Dermis microvascular lymphatic vessel endothelial cell (primary cell): ENCODE results near the gene CCHCR1. TPM values are rescaled to one million over a fixed set of nuclear protein-coding genes. Genes with fewer than 3 reads are reported as not detected.
"Not testable (repeated sequence)": the region's sequence is repeated elsewhere in the genome, so short reads cannot be mapped to it uniquely, and the experiment has no call there.

Source experiments
- DNase-seq, 2 donors: peaks; one replicate each; pipeline versions ENCODE4 v3.0.0 to v3.0.0-alpha.2; 2010; ENCODE audit warnings: low read depth in 2 of 2
- total RNA-seq: library from RNA; depleted of rRNA; stranded (reverse); fragments of >200 nt; gene quantifications from 2 replicates; pipeline ENCODE4 v1.2.1, GENCODE V29; 2014

The CCHCR1 gene
- 11.1 and 11.8 TPM in 2 replicates for total RNA-seq

DNA sequence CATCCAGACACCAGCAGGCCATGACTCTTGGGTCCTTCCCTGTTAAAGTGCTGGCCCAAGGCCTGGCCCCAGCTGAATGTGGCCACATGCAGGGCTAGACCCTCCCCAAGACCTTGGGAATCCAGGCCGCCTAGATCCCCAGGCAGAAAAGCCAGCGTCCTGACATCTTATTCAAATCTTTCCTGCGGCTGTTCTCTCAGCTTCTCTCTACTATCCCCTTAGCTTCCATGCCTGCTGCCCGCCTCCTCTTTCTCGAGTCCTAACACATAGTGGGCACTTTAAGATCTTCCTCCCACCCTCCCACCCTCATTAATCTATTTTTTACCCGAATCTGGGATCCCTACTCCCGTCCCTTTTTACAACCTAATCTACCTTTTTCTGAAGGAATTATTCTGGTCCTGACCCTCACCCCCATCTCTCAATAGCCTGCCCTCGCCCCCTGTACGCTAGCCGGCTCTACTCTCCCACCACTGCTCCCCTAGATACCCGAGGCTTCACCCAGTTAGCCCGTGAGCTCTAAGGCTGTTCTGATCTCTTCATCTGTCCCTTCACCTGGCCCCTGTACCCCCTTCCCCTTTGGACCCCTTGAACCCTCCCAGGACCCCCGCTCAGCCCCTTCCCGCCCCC, at the start of gene CCHCR1:
Gene CCHCR1, minus strand, starts transcription at position 290 of the 627 bp plus-strand sequence. Its CDS starts 202 bp downstream, at position 88.
- DNase-seq: no peak

DNA sequence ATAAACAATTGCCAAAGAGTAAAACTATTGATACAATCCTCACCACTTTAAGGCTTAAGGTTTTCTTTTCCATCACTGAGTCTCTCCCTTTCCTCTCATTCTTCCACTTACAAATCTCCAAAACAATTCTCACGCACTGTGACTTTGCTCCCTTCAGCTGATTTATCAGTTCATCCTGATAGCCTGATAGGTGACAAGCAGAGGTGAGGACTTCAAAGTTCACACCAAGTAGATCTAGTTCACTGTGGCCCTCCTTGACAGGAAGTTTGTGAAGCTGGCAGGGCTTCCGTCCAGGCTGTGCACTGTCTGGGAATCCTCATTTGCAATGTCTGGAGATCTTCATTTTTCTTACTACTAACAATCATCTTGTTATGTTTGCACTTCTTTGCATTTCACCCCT, 48.0 kb upstream of the CCHCR1 start:
- DNase-seq: no peak

DNA sequence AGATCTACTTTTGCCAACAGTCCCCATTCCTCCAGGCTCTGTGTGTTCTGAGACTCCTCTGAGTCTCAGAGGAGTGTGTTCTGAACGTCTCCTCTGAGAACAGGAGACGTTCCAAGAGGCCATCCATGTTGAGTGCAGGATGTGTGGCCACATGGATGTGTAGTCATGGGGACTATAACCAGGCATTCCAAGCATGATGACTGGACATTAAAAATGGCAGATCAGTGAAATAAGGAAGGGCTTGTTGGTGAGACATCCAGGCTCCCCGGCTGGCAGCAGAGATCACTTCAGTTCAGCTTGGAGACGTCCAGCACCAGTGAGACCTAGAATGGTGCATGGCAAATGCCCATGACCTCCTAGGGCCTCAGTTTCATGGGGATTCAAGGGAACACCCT, 47.1 kb upstream of the CCHCR1 start:
- no peak for DNase-seq

DNA sequence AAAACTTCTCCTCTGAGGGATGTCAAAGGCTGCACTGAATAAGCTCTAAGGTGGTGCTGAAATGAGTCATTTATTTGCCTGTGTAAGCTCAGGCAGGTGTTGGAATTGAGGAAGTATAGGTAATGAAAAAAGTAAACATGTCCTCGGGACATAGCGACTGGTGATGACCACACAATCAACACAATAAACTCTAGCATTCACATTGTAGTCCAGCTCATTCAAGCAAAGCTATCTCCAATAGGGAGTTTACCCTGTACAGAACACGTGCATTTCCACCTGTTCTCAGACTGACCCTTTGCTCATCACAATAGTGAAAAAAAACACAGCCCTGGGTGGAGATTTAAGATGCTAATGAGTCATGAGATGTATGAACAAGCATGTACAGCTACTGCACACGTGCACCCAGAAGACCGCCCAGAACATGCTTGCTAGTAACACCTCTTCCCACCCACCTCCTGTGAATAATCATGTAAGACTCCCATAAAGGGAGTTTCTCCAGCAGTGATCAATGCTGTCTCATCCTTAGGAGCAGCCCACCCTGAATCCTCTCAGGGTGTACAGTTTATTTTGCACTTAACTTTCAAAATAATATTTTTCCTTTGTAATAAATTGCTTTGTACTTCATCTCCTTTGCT, 45.9 kb upstream of the CCHCR1 start:
- peak; percentile 34 to 72 for DNase-seq

GRCh38 chr6:31202259-31203166, 44.9 kb upstream of the CCHCR1 start:
- DNase-seq: peak in 1 of 2 donors; percentile 24

DNA sequence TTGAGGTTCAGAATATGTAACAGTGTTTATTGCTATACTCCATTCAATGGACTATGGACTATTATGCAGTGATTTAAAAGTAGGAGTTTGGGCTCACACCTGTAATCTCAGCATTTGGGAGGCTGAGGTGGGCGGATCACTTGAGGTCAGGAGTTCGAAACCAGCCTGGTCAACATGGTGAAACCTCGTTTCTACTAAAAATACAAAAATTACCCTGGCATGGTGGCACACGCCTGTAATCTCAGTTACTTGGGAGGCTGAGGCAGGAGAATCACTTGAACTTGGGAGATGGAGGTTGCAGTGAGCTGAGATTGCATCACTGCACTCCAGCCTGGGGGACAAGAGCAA, 41.5 kb upstream of the CCHCR1 start:
- not testable (repeated sequence) for DNase-seq

GRCh38 chr6:31197559-31198305, 40.1 kb upstream of the CCHCR1 start:
- peak; percentile 82 to 85 for DNase-seq

- DNase-seq: not testable (repeated sequence)
These were observed 38.8 kb upstream of the CCHCR1 start for GRCh38 chr6:31196251-31197022.

GRCh38 chr6:31195308-31195979, 37.8 kb upstream of the CCHCR1 start:
- DNase-seq: not testable (repeated sequence)

DNA sequence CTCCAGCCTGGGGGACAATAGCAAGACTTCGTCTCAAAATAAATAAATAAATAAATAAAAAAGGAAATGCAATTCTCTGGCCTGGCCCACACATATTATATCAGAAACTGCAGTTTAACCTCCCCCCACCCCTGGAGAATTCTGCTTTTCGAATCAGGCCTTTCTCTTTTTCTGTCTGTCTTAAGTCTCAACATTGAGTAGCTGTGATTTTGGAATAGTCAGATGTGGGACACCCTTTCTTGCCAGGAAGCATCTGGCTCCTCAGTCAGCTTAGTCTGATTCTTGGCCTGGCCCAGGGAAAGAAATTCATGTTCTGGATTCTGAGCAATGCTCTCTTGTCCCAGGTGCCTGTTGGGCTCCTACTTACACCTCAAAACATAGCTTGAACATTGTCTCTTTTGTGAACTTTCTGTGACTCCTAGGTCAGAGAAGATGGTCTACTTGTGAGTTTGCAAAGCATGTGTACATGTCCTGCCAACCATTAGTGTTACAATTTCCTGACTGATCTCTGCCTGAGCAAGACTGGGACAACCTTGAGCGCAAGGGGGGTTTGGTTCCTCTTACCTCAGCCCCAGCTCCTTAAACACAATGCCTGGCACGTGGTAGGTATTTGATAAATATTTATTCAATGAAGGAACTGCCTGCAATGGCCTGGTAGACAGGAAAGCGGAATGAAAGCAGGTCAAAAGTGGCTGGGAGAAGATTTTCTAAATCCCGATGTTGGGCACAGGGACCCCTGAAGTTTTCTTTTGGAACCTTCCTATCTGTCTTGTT, 36.6 kb upstream of the CCHCR1 start:
- DNase-seq: no peak

DNA sequence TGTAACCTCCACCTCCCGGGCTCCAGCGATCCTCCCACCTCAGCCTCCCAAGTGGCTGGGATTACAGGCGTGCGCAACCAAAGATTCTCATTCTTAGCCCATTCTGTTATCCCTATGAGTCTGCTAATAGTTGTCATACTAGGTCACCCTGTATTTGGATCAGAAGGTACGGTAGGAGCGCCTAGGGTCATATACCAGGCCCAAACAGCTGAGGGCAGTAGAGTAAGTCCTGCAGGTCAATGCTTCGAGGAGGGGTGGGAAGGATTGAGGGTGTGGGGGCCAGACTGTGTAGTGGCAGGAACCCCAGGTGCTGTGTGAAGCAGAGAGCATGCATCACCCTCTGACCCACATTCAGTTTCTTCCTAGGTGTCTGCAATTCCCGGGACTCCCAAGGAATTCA, 35.6 kb upstream of the CCHCR1 start:
- DNase-seq: no peak

GRCh38 chr6:31192431-31193105, 35.0 kb upstream of the CCHCR1 start:
- DNase-seq: peak; percentile 74 to 79

DNA sequence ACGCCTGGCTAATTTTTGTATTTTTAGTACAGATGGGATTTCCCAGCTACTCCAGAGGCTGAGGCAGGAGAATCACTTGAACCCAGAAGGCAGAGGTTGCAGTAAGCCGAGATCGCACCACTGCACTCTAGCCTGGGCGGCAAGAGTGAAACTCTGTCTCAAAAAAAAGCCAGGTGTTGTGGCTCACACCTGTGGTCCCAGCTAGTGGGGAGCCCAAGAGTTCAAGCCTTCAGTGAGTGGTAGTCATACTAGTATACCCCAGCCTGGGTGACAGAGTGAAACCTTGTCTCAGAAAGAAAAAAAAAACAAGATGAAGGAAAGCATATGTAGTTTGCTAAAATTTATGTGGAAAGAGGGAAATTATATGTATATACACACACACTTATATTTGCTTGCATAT, 32.9 kb upstream of the CCHCR1 start:
- DNase-seq: no peak

GRCh38 chr6:31189223-31189622, 31.6 kb upstream of the CCHCR1 start:
- not testable (repeated sequence) for DNase-seq

DNA sequence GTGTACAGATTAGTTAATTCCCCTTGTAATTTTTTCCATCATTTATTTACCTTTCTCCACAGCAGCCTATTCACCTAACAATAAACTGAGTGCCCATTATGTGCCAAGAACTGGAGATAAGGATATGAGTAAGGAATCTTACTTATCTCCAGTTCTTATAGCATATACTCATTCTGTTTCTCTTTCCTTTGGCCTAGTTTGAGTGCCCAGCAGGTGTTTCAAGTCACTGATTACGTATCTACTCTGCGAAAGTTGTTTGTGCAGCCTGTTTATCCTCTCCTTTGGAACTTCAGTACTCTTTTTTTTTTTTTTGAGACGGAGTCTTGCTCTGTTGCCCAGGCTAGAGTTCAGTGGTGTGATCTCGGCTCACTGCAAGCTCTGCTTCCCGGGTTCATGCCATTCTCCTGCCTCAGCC, 30.2 kb upstream of the CCHCR1 start:
- no peak for DNase-seq

GRCh38 chr6:31186052-31186734, 28.6 kb upstream of the CCHCR1 start:
- no peak for DNase-seq

- DNase-seq: not testable (repeated sequence)
These were observed 28.1 kb upstream of the CCHCR1 start for GRCh38 chr6:31185695-31186051.

GRCh38 chr6:31183859-31184258, 26.3 kb upstream of the CCHCR1 start:
- not testable (repeated sequence) for DNase-seq
